Measurements from ENCODE around the gene PLA2G2C. TPM values are rescaled to one million over a fixed set of nuclear protein-coding genes. Genes with fewer than 3 reads are reported as not detected.

The PLA2G2C gene
- total RNA-seq, 1 experiment from 2014 or later: not detected

GRCh38 chr1:20143734-20144565, 42.4 kb downstream of the PLA2G2C start:
- H3K9me3 Mint-ChIP-seq: peaks cover under 1% of the 10 kb centered on the region
- ATAC-seq (no peak), DNase-seq (ENCODE audit: low spot score) (no peak)
- H3K4me1 Mint-ChIP-seq: 0 out of 2 replicates have a peak, but pooled peaks cover 3% of the 10 kb centered on the region
- ChIA-PET CTCF (interaction anchor here (1.0 to 1.4 kb wide), 4 partner anchors 8 to 262 kb away, joined by 3 to 5 read pairs (median 4); partner anchors contain the start of gene OTUD3), POLR2A (no interaction called here)
- no peaks in the 10 kb centered on the region for H3K27me3 Mint-ChIP-seq (ENCODE audit: low read depth)
- TF ChIP-seq HMGXB4 (CRISPR knock-in tag; IDR thresholded peaks at IDR 0.05): no peak
- no peak for TF ChIP-seq ZMAT4 (CRISPR knock-in tag; IDR thresholded peaks at IDR 0.05)
- no peak for TF ChIP-seq PREB (CRISPR knock-in tag; IDR thresholded peaks at IDR 0.05; ENCODE audit: borderline replicate concordance)
- no peak for TF ChIP-seq TEAD4 (CRISPR knock-in tag; IDR thresholded peaks at IDR 0.05)
- TF ChIP-seq, protein P1, sequence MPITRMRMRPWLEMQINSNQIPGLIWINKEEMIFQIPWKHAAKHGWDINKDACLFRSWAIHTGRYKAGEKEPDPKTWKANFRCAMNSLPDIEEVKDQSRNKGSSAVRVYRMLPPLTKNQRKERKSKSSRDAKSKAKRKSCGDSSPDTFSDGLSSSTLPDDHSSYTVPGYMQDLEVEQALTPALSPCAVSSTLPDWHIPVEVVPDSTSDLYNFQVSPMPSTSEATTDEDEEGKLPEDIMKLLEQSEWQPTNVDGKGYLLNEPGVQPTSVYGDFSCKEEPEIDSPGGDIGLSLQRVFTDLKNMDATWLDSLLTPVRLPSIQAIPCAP (CRISPR knock-in tag; IDR thresholded peaks at IDR 0.05): no peak
- TF ChIP-seq ZNF281 (CRISPR knock-in tag; IDR thresholded peaks at IDR 0.05): no peak
- H3K4me3 Mint-ChIP-seq: no peak overlapping the region
- no peak overlapping the region for H3K27ac Mint-ChIP-seq
- no peaks in the 10 kb centered on the region; the same call in 1 of the 2 replicates for H3K36me3 Mint-ChIP-seq

GRCh38 chr1:20143318-20143717, 43.0 kb downstream of the PLA2G2C start:
- ATAC-seq (no peak), DNase-seq (ENCODE audit: low spot score) (no peak)
- Mint-ChIP-seq H3K4me3 (no peak overlapping the region), H3K9me3 (peaks cover 7% of the 10 kb centered on the region), H3K4me1 (0 out of 2 replicates have a peak, but pooled peaks cover 3% of the 10 kb centered on the region), H3K27me3 (ENCODE audit: low read depth) (no peaks in the 10 kb centered on the region), H3K27ac (no peak overlapping the region), H3K36me3 (peaks cover 4% of the 10 kb centered on the region)
- ChIA-PET POLR2A (no interaction called here), CTCF (interaction anchor here (0.7 to 1.4 kb wide), 3 partner anchors 8 to 41 kb away, joined by 3 to 4 read pairs (median 3); no protein-coding TSS in a partner anchor)
- TF ChIP-seq EMX1 (CRISPR knock-in tag; IDR thresholded peaks at IDR 0.05) (no peak), PREB (CRISPR knock-in tag; IDR thresholded peaks at IDR 0.05; ENCODE audit: borderline replicate concordance) (no peak), ZNF317 (CRISPR knock-in tag; IDR thresholded peaks at IDR 0.05; ENCODE audit: borderline replicate concordance, low read depth) (no peak), GABPB1 (CRISPR knock-in tag; IDR thresholded peaks at IDR 0.05) (no peak), MYBL2 (CRISPR knock-in tag; IDR thresholded peaks at IDR 0.05) (no peak), ZNF281 (CRISPR knock-in tag; IDR thresholded peaks at IDR 0.05) (no peak), FOXJ3 (CRISPR knock-in tag; IDR thresholded peaks at IDR 0.05; ENCODE audit: borderline replicate concordance) (no peak), ZNF219 (CRISPR knock-in tag; IDR thresholded peaks at IDR 0.05; ENCODE audit: borderline replicate concordance) (no peak), ESRRA (CRISPR knock-in tag; IDR thresholded peaks at IDR 0.05; ENCODE audit: borderline replicate concordance) (no peak), ZNF416 (CRISPR knock-in tag; IDR thresholded peaks at IDR 0.05) (no peak), NR3C1 (CRISPR knock-in tag; conservative IDR thresholded peaks at IDR 0.05; ENCODE audit: low read depth) (no peak), TCF7 (CRISPR knock-in tag; IDR thresholded peaks at IDR 0.05; ENCODE audit: low read depth) (no peak)
- TF ChIP-seq, protein P2, sequence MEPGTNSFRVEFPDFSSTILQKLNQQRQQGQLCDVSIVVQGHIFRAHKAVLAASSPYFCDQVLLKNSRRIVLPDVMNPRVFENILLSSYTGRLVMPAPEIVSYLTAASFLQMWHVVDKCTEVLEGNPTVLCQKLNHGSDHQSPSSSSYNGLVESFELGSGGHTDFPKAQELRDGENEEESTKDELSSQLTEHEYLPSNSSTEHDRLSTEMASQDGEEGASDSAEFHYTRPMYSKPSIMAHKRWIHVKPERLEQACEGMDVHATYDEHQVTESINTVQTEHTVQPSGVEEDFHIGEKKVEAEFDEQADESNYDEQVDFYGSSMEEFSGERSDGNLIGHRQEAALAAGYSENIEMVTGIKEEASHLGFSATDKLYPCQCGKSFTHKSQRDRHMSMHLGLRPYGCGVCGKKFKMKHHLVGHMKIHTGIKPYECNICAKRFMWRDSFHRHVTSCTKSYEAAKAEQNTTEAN (CRISPR knock-in tag; IDR thresholded peaks at IDR 0.05): no peak
- TF ChIP-seq, protein P3, sequence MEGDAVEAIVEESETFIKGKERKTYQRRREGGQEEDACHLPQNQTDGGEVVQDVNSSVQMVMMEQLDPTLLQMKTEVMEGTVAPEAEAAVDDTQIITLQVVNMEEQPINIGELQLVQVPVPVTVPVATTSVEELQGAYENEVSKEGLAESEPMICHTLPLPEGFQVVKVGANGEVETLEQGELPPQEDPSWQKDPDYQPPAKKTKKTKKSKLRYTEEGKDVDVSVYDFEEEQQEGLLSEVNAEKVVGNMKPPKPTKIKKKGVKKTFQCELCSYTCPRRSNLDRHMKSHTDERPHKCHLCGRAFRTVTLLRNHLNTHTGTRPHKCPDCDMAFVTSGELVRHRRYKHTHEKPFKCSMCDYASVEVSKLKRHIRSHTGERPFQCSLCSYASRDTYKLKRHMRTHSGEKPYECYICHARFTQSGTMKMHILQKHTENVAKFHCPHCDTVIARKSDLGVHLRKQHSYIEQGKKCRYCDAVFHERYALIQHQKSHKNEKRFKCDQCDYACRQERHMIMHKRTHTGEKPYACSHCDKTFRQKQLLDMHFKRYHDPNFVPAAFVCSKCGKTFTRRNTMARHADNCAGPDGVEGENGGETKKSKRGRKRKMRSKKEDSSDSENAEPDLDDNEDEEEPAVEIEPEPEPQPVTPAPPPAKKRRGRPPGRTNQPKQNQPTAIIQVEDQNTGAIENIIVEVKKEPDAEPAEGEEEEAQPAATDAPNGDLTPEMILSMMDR (IDR thresholded peaks at IDR 0.05): no peak

All from WTC11 (cell line).